Endothelial cell of umbilical vein (primary cell): ENCODE data around the gene HOOK2. TPM values are rescaled to one million over a fixed set of nuclear protein-coding genes. Genes with fewer than 3 reads are reported as not detected.

Source experiments
- BruUV-seq: library from RNA; stranded (reverse); fragments of 400-500 nt; replicated peaks from 2 replicates; lab custom pipeline; 2021; lab: Mats Ljungman, UMichigan
- CTCF ChIA-PET: fragments of 300-600, 350-600 bp; sonication (Branson Sonifier 250); formaldehyde crosslinking; loops from one replicate; lab custom pipeline; 2021; ENCODE audit warnings: antibody characterized with exemption, inconsistent platforms; lab: Charles Lee
- POLR2A ChIA-PET: fragments of 300-600, 350-600 bp; sonication (Branson Sonifier 250); formaldehyde crosslinking; loops from one replicate; lab custom pipeline; 2021; ENCODE audit warnings: antibody characterized with exemption, inconsistent platforms; lab: Charles Lee
- DNase-seq: peaks from one replicate; pipeline ENCODE4 v3.0.0-alpha.2; 2011; ENCODE audit warnings: low read depth, low spot score
- FAIRE-seq: peaks from 2 replicates; lab custom pipeline; 2011; peaks lifted over from hg19 to GRCh38; lab: Jason Lieb, UNC
- H2AFZ ChIP-seq: 2 replicates; pipeline ENCODE4 v1.6.0; 2012; ENCODE audit warnings: low read depth, low read length, control low read depth, inconsistent platforms
- H3K27ac ChIP-seq: 2 replicates; pipeline ENCODE4 v1.5.1; 2011; ENCODE audit warnings: low read depth, mild to moderate bottlenecking, control low read depth, low read length, moderate library complexity; ENCODE audit not compliant: insufficient read depth
- H3K27me3 ChIP-seq, 2 experiments: 2 replicates each; pipeline versions ENCODE4 v1.6.0 to v1.6.1; 2011; ENCODE audit warnings: low read length in 2 of 2, mixed read lengths in 1 of 2; ENCODE audit not compliant: control insufficient read depth in 2 of 2, insufficient read depth in 2 of 2
- H3K36me3 ChIP-seq, 2 experiments: 2 replicates in 1 of 2; 3 replicates in 1 of 2; pipeline ENCODE4 v1.5.1; 2011; ENCODE audit warnings: low read length in 2 of 2, mild to moderate bottlenecking in 1 of 2, moderate library complexity in 1 of 2; ENCODE audit not compliant: control insufficient read depth in 2 of 2, insufficient read depth in 2 of 2; ENCODE audit errors: extremely low read depth in 1 of 2
- H3K4me1 ChIP-seq: 3 replicates; pipeline ENCODE4 v1.5.1; 2011; ENCODE audit warnings: mild to moderate bottlenecking, low read length; ENCODE audit not compliant: control insufficient read depth, insufficient read depth; ENCODE audit errors: extremely low read depth
- H3K4me2 ChIP-seq: 2 replicates; pipeline ENCODE4 v1.6.1; 2011; ENCODE audit warnings: low read length, control low read depth, mixed read lengths; ENCODE audit not compliant: insufficient read depth
- H3K4me3 ChIP-seq, 3 experiments: fragments of 200-600 bp in 1 of 3; sonication (generic), shearing (Covaris generic) in 1 of 3; replicated peaks in 1 of 3; 2 replicates each; pipeline ENCODE4 v1.5.1; 2011 to 2016; ENCODE audit warnings: control low read depth in 3 of 3, low read length in 3 of 3, mild to moderate bottlenecking in 2 of 3, inconsistent platforms in 1 of 3, low read depth in 1 of 3, moderate library complexity in 1 of 3; ENCODE audit not compliant: insufficient read depth in 1 of 3
- H3K79me2 ChIP-seq: 2 replicates; pipeline ENCODE4 v1.6.0; 2012; ENCODE audit warnings: low read length, inconsistent platforms; ENCODE audit not compliant: control insufficient read depth, insufficient read depth
- H3K9ac ChIP-seq: replicated peaks from 2 replicates; pipeline ENCODE3; 2011; ENCODE audit warnings: low read length, control low read depth; ENCODE audit not compliant: insufficient read depth; ENCODE audit errors: extremely low read depth
- H3K9me1 ChIP-seq: replicated peaks from 3 replicates; pipeline ENCODE4 v1.6.0; 2011; ENCODE audit warnings: mild to moderate bottlenecking, low read length; ENCODE audit not compliant: control insufficient read depth, insufficient read depth; ENCODE audit errors: extremely low read depth
- H3K9me3 ChIP-seq: replicated peaks from 2 replicates; pipeline ENCODE4 v1.5.1; 2012; ENCODE audit warnings: low read length, inconsistent platforms; ENCODE audit not compliant: control insufficient read depth, insufficient read depth
- H4K20me1 ChIP-seq: replicated peaks from 2 replicates; pipeline ENCODE3; 2011; ENCODE audit warnings: mild to moderate bottlenecking, low read length; ENCODE audit not compliant: control insufficient read depth, insufficient read depth; ENCODE audit errors: extremely low read depth
- EZH2 ChIP-seq: IDR thresholded peaks from 2 replicates; pipeline ENCODE4 v1.6.1; 2012; ENCODE audit warnings: borderline replicate concordance, low read depth, mild to moderate bottlenecking, moderate library complexity, low read length, inconsistent platforms; ENCODE audit not compliant: severe bottlenecking
- FOS ChIP-seq: IDR thresholded peaks from 2 replicates; pipeline ENCODE4 v1.6.1; 2011; ENCODE audit warnings: mild to moderate bottlenecking, low read length, moderate library complexity, borderline replicate concordance; ENCODE audit not compliant: insufficient read depth
- GATA2 ChIP-seq: IDR thresholded peaks from 2 replicates; pipeline ENCODE4 v1.7.0; 2011; ENCODE audit warnings: low read depth, mild to moderate bottlenecking, moderate library complexity, mixed read lengths, low read length; ENCODE audit not compliant: insufficient read length, insufficient read depth
- JUN ChIP-seq: IDR thresholded peaks from 2 replicates; pipeline ENCODE4 v1.6.1; 2011; ENCODE audit warnings: borderline replicate concordance, low read depth; ENCODE audit not compliant: insufficient read length, insufficient read depth
- MYC ChIP-seq: IDR thresholded peaks from one replicate; pipeline ENCODE4 v1.6.1; 2011; ENCODE audit warnings: mild to moderate bottlenecking, low read depth, low read length
- POLR2A ChIP-seq: IDR thresholded peaks from 2 replicates; pipeline ENCODE4 v1.6.1; 2012; ENCODE audit warnings: low read depth, mild to moderate bottlenecking, control low read depth, low read length
- POLR2AphosphoS5 ChIP-seq: IDR thresholded peaks from 2 replicates; pipeline ENCODE4 v1.6.1; 2012; ENCODE audit warnings: low read depth, mild to moderate bottlenecking, control low read depth, low read length, moderate library complexity; ENCODE audit not compliant: insufficient read depth
- dilution Hi-C: fragments of 300-500 bp; cut with MboI; formaldehyde crosslinking; loops from one replicate; pipeline ENCODE4 v1.15.0; 2019; ENCODE audit warnings: low sequenced_read_pairs; ENCODE audit not compliant: extremely low pct_ligation_motif_present
- intact Hi-C: fragments of 100-400 bp; cut with micrococcal nuclease; formaldehyde crosslinking; loops from one replicate; pipeline ENCODE4 v1.10.0; 2022
- polyA plus RNA-seq, 4 experiments: library from polyadenylated mRNA; depleted of rRNA in 3 of 4; stranded (reverse) in 3 of 4; unstranded in 1 of 4; fragments of >200 nt; gene quantifications; 2 replicates each; pipeline versions ENCODE4 v1.2.1 to v1.2.3, GENCODE V29; 2011 to 2012; ENCODE audit warnings: missing spikeins in 1 of 4
- total RNA-seq: library from RNA; stranded (reverse); gene quantifications from 2 replicates; pipeline ENCODE4 v1.2.3, GENCODE V29; 2021
- TF ChIP-seq, protein P1 (sequence below): IDR thresholded peaks from 2 replicates; pipeline ENCODE4 v1.6.1; 2011; ENCODE audit not compliant: insufficient read depth, insufficient read length
- TF ChIP-seq, protein P2 (sequence below), 2 donors: IDR thresholded peaks; 1 replicate in 1 of 2; 2 replicates in 1 of 2; pipeline ENCODE4 v1.5.1; 2011; ENCODE audit warnings: low read length in 2 of 2, mild to moderate bottlenecking in 2 of 2, moderate library complexity in 2 of 2, control low read depth in 1 of 2, inconsistent platforms in 1 of 2, low read depth in 1 of 2; ENCODE audit not compliant: insufficient read depth in 1 of 2; ENCODE audit errors: extremely low read depth in 1 of 2

The HOOK2 gene
- total and polyA plus RNA-seq, 2 donors (not counting 3 experiments of a cell fraction or from before 2014, with no cell fraction given), result 8.0 to 17.3 TPM

DNA sequence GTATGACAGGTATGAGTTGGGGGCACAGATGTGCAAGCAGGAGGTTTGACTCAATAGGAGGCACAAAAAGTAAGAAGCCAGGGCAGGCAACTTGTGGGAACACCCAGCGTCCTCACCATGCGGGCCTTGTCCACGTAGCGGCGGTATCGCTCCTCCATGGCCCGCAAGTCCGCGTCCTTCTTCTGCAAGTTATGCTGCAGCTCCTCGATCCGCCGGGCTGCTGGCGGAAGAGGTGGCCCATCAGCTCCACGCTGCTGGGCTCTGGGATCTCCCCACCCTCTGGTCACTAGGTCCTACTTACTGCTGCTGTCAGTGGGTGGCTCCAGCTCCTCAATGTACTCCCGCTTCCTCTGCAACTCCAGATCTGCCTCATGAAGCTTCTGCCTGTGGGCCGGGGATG is 10.7 kb downstream of the HOOK2 start:
- no peaks in the 10 kb centered on the region for H3K36me3 ChIP-seq
- H3K9ac ChIP-seq, result no peak overlapping the region
- BruUV-seq, result no TSS peak
- ChIA-PET CTCF (interaction anchor here (0.6 to 12.6 kb wide), 7 partner anchors 9 to 84 kb away, joined by 3 to 524 read pairs (median 10); partner anchors contain the start of genes HOOK2, JUNB, PRDX2 and THSD8), POLR2A (interaction anchor here (1.2 kb wide), 1 partner anchor 32 kb away, joined by 4 read pairs; no protein-coding TSS in a partner anchor)
- H3K4me1 ChIP-seq, result no peaks in the 10 kb centered on the region
- DNase-seq, result no peak
- no peaks in the 10 kb centered on the region for H4K20me1 ChIP-seq
- no peaks in the 10 kb centered on the region for H3K9me1 ChIP-seq
- no peak overlapping the region for H3K27ac ChIP-seq
- no peaks in the 10 kb centered on the region for H3K79me2 ChIP-seq
- intact Hi-C loops (no loop called here), dilution Hi-C loops (no loop called here)
- no peak for FAIRE-seq
- no peak overlapping the region for H3K4me3 ChIP-seq
- H3K4me2 ChIP-seq, result no peak overlapping the region
- H3K27me3 ChIP-seq, result no peaks in the 10 kb centered on the region
- no peaks in the 10 kb centered on the region for H3K9me3 ChIP-seq
- H2AFZ ChIP-seq, result no peak overlapping the region
- TF ChIP-seq, protein P1, sequence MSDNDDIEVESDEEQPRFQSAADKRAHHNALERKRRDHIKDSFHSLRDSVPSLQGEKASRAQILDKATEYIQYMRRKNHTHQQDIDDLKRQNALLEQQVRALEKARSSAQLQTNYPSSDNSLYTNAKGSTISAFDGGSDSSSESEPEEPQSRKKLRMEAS, result no peak
- TF ChIP-seq JUN (no peak), POLR2A (no peak), POLR2AphosphoS5 (no peak), GATA2 (no peak), MYC (no peak), EZH2 (no peak), FOS (no peak)
- TF ChIP-seq, protein P2, sequence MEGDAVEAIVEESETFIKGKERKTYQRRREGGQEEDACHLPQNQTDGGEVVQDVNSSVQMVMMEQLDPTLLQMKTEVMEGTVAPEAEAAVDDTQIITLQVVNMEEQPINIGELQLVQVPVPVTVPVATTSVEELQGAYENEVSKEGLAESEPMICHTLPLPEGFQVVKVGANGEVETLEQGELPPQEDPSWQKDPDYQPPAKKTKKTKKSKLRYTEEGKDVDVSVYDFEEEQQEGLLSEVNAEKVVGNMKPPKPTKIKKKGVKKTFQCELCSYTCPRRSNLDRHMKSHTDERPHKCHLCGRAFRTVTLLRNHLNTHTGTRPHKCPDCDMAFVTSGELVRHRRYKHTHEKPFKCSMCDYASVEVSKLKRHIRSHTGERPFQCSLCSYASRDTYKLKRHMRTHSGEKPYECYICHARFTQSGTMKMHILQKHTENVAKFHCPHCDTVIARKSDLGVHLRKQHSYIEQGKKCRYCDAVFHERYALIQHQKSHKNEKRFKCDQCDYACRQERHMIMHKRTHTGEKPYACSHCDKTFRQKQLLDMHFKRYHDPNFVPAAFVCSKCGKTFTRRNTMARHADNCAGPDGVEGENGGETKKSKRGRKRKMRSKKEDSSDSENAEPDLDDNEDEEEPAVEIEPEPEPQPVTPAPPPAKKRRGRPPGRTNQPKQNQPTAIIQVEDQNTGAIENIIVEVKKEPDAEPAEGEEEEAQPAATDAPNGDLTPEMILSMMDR (IDR thresholded peaks at IDR 0.05; ENCODE audit: extremely low read depth in 1 of 2, insufficient read depth in 1 of 2, low read depth in 1 of 2, low read length in 2 of 2), result no peak
